RWPE1 (cell line): Measurements from ENCODE around the gene GDF10.

Experiments
- CTCF ChIA-PET: fragments of 350-600 bp; sonication (Branson Sonifier 250); formaldehyde crosslinking; extraction: SDS; loops from one replicate; lab custom pipeline; 2021; lab: Yijun Ruan, JAX
- POLR2A ChIA-PET: fragments of 400-600 bp; formaldehyde crosslinking; extraction: SDS; loops from one replicate; lab custom pipeline; 2020; ENCODE audit warnings: antibody characterized with exemption; ENCODE audit not compliant: low non-redundant PET; lab: Yijun Ruan, JAX
- DNase-seq: peaks from one replicate; pipeline ENCODE4 v3.0.0; 2012; ENCODE audit warnings: low spot score
- H3K27ac ChIP-seq: fragments of 450-650 bp; 2 replicates; pipeline ENCODE4 v1.5.1; 2017
- TF ChIP-seq, protein P1 (sequence below): fragments of 450-650 bp; conservative IDR thresholded peaks from 2 replicates; pipeline ENCODE4 v1.5.1; 2017; ENCODE audit warnings: low read depth, mild to moderate bottlenecking

The GDF10 gene

DNA sequence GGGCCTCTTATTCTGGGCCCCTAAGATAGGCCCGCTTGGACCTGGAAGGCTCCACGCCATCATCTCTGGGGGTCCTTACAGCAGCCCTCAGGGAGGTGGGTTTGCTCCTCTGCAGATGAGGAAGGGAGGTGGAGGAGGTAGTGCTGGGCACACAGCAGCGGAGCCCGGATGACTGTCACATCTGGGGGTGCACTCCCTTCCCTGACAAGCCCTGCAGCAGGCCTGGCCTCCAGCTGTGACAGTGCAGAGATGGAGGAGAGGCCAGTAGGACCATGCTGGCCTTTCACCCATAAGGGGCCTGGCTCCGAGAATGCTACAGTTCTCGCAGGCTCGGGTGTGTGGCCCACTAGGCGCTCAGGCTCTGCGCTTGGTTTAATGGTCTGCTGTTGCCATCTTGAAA, 31.5 kb downstream of the GDF10 start:
- CTCF ChIA-PET: interaction anchor here (1.6 kb wide), 1 partner anchor 9 kb away, joined by 4 read pairs; no protein-coding TSS in a partner anchor
- no peak for DNase-seq
- POLR2A ChIA-PET: no interaction called here
- TF ChIP-seq, protein P1, sequence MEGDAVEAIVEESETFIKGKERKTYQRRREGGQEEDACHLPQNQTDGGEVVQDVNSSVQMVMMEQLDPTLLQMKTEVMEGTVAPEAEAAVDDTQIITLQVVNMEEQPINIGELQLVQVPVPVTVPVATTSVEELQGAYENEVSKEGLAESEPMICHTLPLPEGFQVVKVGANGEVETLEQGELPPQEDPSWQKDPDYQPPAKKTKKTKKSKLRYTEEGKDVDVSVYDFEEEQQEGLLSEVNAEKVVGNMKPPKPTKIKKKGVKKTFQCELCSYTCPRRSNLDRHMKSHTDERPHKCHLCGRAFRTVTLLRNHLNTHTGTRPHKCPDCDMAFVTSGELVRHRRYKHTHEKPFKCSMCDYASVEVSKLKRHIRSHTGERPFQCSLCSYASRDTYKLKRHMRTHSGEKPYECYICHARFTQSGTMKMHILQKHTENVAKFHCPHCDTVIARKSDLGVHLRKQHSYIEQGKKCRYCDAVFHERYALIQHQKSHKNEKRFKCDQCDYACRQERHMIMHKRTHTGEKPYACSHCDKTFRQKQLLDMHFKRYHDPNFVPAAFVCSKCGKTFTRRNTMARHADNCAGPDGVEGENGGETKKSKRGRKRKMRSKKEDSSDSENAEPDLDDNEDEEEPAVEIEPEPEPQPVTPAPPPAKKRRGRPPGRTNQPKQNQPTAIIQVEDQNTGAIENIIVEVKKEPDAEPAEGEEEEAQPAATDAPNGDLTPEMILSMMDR: no peak
- no peak overlapping the region for H3K27ac ChIP-seq

DNA sequence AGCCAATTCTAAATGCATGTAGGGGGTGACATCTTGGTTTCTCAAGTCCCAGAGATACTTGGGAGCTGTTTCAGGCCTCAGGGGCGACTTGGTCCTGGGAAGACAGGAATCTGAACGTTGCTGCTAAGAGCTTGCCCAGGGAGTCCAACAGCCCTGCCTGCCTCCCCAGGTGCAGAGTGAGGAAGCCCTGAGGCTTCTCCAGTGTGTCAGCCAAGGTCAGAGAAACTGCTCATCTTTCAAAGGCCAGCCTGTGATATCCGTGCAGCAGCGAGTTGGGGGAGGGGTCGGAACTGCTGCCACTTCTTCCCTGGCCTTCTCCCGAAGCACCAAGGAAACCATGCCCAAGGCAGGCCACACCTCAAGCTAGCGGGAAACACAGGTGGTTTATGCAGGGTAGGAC, 32.0 kb downstream of the GDF10 start:
- TF ChIP-seq, protein P1: no peak
- DNase-seq: no peak
- no peak overlapping the region for H3K27ac ChIP-seq
- ChIA-PET POLR2A (no interaction called here), CTCF (interaction anchor here (0.5 to 1.6 kb wide), 2 partner anchors 9 to 31 kb away, joined by 4 read pairs; no protein-coding TSS in a partner anchor)

DNA sequence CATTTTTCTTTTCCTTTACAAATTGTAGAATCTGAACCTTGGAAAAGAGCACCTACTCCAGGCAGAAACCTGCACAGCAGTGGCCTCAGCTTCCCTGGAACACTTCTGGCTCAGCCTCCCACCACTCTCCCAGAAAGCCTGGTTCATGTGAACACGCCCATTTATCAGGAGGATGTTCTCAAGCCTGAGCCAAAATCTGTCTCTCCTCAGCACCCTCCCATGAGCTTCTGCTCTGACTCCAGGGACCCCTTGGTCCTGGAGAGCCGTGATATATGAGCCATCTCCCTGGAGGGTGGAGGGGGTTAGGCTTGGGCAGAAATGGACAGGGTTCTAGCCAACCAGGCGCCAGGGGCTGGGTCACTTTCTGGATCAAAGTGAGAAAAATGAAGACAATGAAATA, 32.4 kb downstream of the GDF10 start:
- ChIA-PET POLR2A (no interaction called here), CTCF (interaction anchor here (0.5 to 1.6 kb wide), 2 partner anchors 9 to 30 kb away, joined by 4 read pairs; no protein-coding TSS in a partner anchor)
- H3K27ac ChIP-seq: no peak overlapping the region

DNA sequence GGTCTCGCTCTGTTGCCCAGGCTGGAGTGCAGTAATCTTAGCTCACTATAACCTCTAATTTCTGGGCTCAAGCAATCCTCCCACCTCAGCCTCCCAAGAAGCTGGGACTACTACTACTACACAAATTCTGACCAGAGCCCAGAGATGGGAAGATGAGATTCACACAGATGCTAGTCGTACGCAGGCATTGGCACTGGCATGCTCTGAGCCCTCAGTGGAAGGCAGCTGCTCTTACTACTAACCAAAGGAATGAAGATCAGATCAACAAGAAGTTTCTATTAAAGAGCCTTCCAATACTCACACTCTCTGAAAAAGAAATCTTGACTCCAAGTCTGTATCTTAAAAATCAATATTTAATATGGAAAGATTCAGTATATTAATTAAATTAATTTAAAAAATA, 32.9 kb downstream of the GDF10 start:
- CTCF ChIA-PET: no interaction called here
- no peak for DNase-seq
- POLR2A ChIA-PET: no interaction called here
- no peak overlapping the region for H3K27ac ChIP-seq
- TF ChIP-seq, protein P1: no peak

More for the DNA sequence above, 32.4 kb downstream of the GDF10 start:
- no peak for DNase-seq
- TF ChIP-seq, protein P1: no peak

DNA sequence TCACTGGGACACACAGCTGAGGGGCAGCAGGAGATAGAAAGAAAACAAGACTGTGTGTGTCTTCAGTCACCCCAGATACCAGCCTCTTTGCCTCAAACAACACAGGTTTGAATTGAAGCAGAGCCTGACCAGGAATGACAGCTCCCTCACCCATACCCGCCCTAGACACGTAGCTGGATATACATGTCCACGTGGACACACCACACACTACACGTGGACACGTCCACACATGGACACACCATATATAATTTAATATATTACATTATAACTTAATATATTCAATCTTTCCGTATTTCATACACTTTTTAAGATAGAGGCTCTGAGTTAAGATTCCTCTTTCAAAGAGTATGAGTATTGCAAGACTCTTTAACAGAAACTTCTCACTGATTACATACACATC, 33.5 kb downstream of the GDF10 start:
- ChIA-PET CTCF (no interaction called here), POLR2A (no interaction called here)
- TF ChIP-seq, protein P1: no peak
- no peak for DNase-seq
- H3K27ac ChIP-seq: no peak overlapping the region

DNA sequence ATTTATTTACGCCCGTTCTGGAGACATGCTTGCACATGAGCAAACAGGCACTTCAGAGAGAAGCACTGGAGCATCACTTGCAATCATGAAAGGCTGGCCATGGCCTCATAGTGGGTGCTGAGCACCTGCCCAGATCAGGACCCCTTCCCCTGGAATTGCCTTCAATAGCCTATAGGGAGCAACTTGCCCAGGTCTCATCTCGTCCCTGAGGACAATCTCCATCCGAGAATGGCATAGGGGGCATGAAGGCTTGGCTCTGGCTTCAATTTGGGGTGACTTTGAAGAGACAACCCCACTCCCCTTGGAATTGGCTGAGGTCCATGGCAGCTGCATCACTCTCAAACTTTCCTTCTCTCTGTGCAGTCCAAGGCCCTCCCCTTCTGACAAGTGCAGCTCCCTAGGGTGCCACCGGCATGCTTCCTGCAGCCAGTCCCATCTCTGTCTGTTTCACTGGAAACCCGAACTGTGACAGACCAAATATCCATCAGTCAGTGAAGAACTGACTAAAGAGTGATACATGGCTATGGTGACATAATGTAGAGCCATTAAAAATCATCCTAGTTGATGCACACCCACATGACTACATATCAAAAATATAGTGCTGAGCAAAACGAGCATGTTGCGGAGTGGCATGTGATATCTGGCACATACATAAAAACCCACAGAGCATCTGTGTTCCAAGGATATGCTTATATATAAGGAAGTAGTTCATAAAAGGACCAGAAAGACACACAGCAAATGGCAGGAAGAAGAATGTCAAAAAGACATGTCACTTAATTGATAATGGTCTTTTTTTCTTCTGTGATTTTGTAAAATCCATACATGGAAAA, 34.7 kb downstream of the GDF10 start:
- DNase-seq: no peak
- CTCF ChIA-PET: no interaction called here
- H3K27ac ChIP-seq: no peak overlapping the region
- TF ChIP-seq, protein P1: no peak
- POLR2A ChIA-PET: no interaction called here
